Keratinocyte (primary cell): ENCODE measurements around the gene PLXDC1. TPM values are rescaled to one million over a fixed set of nuclear protein-coding genes. Genes with fewer than 3 reads are reported as not detected.

Experiments
- DNase-seq: peaks from one replicate; pipeline ENCODE4 v3.0.0-alpha.2; 2011; ENCODE audit warnings: low read depth, missing footprints, low spot score
- FAIRE-seq: peaks from 2 replicates; lab custom pipeline; 2011; peaks lifted over from hg19 to GRCh38; lab: Jason Lieb, UNC
- H2AFZ ChIP-seq: 2 replicates; pipeline ENCODE4 v1.6.0; 2012; ENCODE audit warnings: low read length, control low read depth, inconsistent platforms; ENCODE audit not compliant: control insufficient read depth
- H3K27ac ChIP-seq: 2 replicates; pipeline ENCODE4 v1.5.1; 2011; ENCODE audit warnings: low read length; ENCODE audit not compliant: control insufficient read depth, insufficient read depth
- H3K27me3 ChIP-seq: 3 replicates; pipeline ENCODE4 v1.6.0; 2011; ENCODE audit warnings: low read length; ENCODE audit not compliant: control insufficient read depth, insufficient read depth; ENCODE audit errors: extremely low read depth
- H3K36me3 ChIP-seq, 2 experiments: 2 replicates in 1 of 2; 3 replicates in 1 of 2; pipeline ENCODE4 v1.5.1; 2011; ENCODE audit warnings: low read length in 2 of 2, mild to moderate bottlenecking in 1 of 2; ENCODE audit not compliant: control insufficient read depth in 2 of 2, insufficient read depth in 2 of 2; ENCODE audit errors: extremely low read depth in 1 of 2
- H3K4me1 ChIP-seq: 3 replicates; pipeline ENCODE4 v1.5.1; 2011; ENCODE audit warnings: low read length; ENCODE audit not compliant: control insufficient read depth, insufficient read depth; ENCODE audit errors: extremely low read depth
- H3K4me2 ChIP-seq: 3 replicates; pipeline ENCODE4 v1.6.0; 2011; ENCODE audit warnings: low read depth, low read length; ENCODE audit not compliant: control insufficient read depth, insufficient read depth; ENCODE audit errors: extremely low read depth
- H3K4me3 ChIP-seq, 3 experiments: fragments of 200-600 bp in 1 of 3; sonication (generic) in 1 of 3; 2 replicates in 2 of 3; 3 replicates in 1 of 3; pipeline ENCODE4 v1.5.1; 2011 to 2016; ENCODE audit warnings: low read length in 3 of 3, mild to moderate bottlenecking in 3 of 3, control low read depth in 2 of 3, inconsistent platforms in 1 of 3, low read depth in 1 of 3, mixed read lengths in 1 of 3, mixed run types in 1 of 3, moderate library complexity in 1 of 3; ENCODE audit not compliant: control insufficient read depth in 2 of 3, insufficient read depth in 2 of 3; ENCODE audit errors: extremely low read depth in 1 of 3
- H3K79me2 ChIP-seq: 2 replicates; pipeline ENCODE4 v1.6.0; 2012; ENCODE audit warnings: low read length; ENCODE audit not compliant: control insufficient read depth, insufficient read depth
- H3K9ac ChIP-seq: 3 replicates; pipeline ENCODE4 v1.6.0; 2011; ENCODE audit warnings: low read length; ENCODE audit not compliant: control insufficient read depth, insufficient read depth; ENCODE audit errors: extremely low read depth
- H3K9me1 ChIP-seq: 3 replicates; pipeline ENCODE4 v1.6.0; 2011; ENCODE audit warnings: low read length; ENCODE audit not compliant: control insufficient read depth, insufficient read depth; ENCODE audit errors: extremely low read depth
- H3K9me3 ChIP-seq: 2 replicates; pipeline ENCODE4 v1.5.1; 2012; ENCODE audit warnings: low read depth, low read length; ENCODE audit not compliant: control insufficient read depth
- H4K20me1 ChIP-seq: 3 replicates; pipeline ENCODE4 v1.6.0; 2011; ENCODE audit warnings: low read length; ENCODE audit not compliant: control insufficient read depth, insufficient read depth; ENCODE audit errors: extremely low read depth
- CTCF ChIP-seq, 3 experiments: IDR thresholded peaks in 1 of 3; conservative IDR thresholded peaks in 1 of 3; optimal IDR thresholded peaks in 1 of 3; 2 replicates in 2 of 3; 3 replicates in 1 of 3; pipeline versions ENCODE3 to v1.5.1; 2011; ENCODE audit warnings: low read length in 3 of 3, mild to moderate bottlenecking in 3 of 3, moderate library complexity in 2 of 3, control low read depth in 1 of 3, inconsistent platforms in 1 of 3; ENCODE audit not compliant: insufficient read depth in 2 of 3; ENCODE audit errors: extremely low read depth in 1 of 3
- EZH2 ChIP-seq: IDR thresholded peaks from one replicate; pipeline ENCODE4 v1.6.1; 2012; ENCODE audit warnings: inconsistent platforms, mild to moderate bottlenecking, low read length, moderate library complexity
- dilution Hi-C: fragments of 300-500 bp; cut with MboI; formaldehyde crosslinking; loops from one replicate; pipeline ENCODE4 v1.7.0; 2020; ENCODE audit warnings: low sequenced_read_pairs; ENCODE audit not compliant: extremely low pct_ligation_motif_present
- polyA plus RNA-seq, 5 experiments: library from polyadenylated mRNA; depleted of rRNA in 3 of 5; stranded (reverse) in 3 of 5; stranded (forward) in 1 of 5; unstranded in 1 of 5; fragments of >200 nt; gene quantifications; 1 replicate in 1 of 5; 2 replicates in 3 of 5; 3 replicates in 1 of 5; pipeline versions ENCODE4 v1.2.1 to v1.2.3, GENCODE V29; 2011 to 2012; ENCODE audit warnings: missing spikeins in 2 of 5, low read depth in 1 of 5, low replicate concordance in 1 of 5

The PLXDC1 gene
- polyA plus RNA-seq, 1 donor (not counting 4 experiments of a cell fraction or from before 2014, with no cell fraction given), result 0.35 TPM

GRCh38 chr17:39094607-39095308 is 56.7 kb downstream of the PLXDC1 start:
- no peaks in the 10 kb centered on the region for H4K20me1 ChIP-seq
- no peak for TF ChIP-seq EZH2
- TF ChIP-seq CTCF (optimal IDR thresholded peaks at IDR 0.05 in 1 of 3, IDR thresholded peaks at IDR 0.05 in 1 of 3, conservative IDR thresholded peaks at IDR 0.05 in 1 of 3; ENCODE audit: extremely low read depth in 1 of 3, insufficient read depth in 2 of 3, low read length in 3 of 3), result no peak
- no peak for FAIRE-seq
- DNase-seq, result no peak
- no peak overlapping the region for H3K4me3 ChIP-seq
- peaks cover 8% of the 10 kb centered on the region for H3K27me3 ChIP-seq
- dilution Hi-C loops, result no loop called here
- no peak overlapping the region for H2AFZ ChIP-seq
- no peaks in the 10 kb centered on the region for H3K79me2 ChIP-seq
- no peaks in the 10 kb centered on the region for H3K36me3 ChIP-seq
- H3K4me2 ChIP-seq, result no peak overlapping the region
- no peaks in the 10 kb centered on the region for H3K4me1 ChIP-seq
- no peak overlapping the region for H3K27ac ChIP-seq
- H3K9me3 ChIP-seq, result no peaks in the 10 kb centered on the region
- H3K9ac ChIP-seq, result no peak overlapping the region
- H3K9me1 ChIP-seq, result no peaks in the 10 kb centered on the region

GRCh38 chr17:39092692-39093230 is 58.7 kb downstream of the PLXDC1 start:
- Histone ChIP-seq H3K36me3 (no peaks in the 10 kb centered on the region), H3K4me3 (no peak overlapping the region), H2AFZ (no peak overlapping the region), H3K9me3 (no peaks in the 10 kb centered on the region), H3K4me1 (no peaks in the 10 kb centered on the region), H3K79me2 (no peaks in the 10 kb centered on the region), H3K4me2 (no peak overlapping the region), H3K9me1 (no peaks in the 10 kb centered on the region), H3K27ac (no peak overlapping the region), H4K20me1 (no peaks in the 10 kb centered on the region), H3K27me3 (peaks cover 3% of the 10 kb centered on the region), H3K9ac (no peak overlapping the region)
- FAIRE-seq (no peak), DNase-seq (no peak)
- dilution Hi-C loops, result no loop called here
- TF ChIP-seq CTCF (optimal IDR thresholded peaks at IDR 0.05 in 1 of 3, IDR thresholded peaks at IDR 0.05 in 1 of 3, conservative IDR thresholded peaks at IDR 0.05 in 1 of 3; ENCODE audit: extremely low read depth in 1 of 3, insufficient read depth in 2 of 3, low read length in 3 of 3), result no peak
- TF ChIP-seq EZH2, result no peak
